GM12873 (cell line): ENCODE data around the gene TRRAP.

Experiments
- CTCF ChIP-seq: IDR thresholded peaks from 2 replicates; pipeline ENCODE4 v1.5.1; 2012; ENCODE audit warnings: low read depth, mild to moderate bottlenecking, moderate library complexity, low read length, control low read depth; ENCODE audit not compliant: insufficient read depth; ENCODE audit errors: missing control alignments

Gene TRRAP

DNA sequence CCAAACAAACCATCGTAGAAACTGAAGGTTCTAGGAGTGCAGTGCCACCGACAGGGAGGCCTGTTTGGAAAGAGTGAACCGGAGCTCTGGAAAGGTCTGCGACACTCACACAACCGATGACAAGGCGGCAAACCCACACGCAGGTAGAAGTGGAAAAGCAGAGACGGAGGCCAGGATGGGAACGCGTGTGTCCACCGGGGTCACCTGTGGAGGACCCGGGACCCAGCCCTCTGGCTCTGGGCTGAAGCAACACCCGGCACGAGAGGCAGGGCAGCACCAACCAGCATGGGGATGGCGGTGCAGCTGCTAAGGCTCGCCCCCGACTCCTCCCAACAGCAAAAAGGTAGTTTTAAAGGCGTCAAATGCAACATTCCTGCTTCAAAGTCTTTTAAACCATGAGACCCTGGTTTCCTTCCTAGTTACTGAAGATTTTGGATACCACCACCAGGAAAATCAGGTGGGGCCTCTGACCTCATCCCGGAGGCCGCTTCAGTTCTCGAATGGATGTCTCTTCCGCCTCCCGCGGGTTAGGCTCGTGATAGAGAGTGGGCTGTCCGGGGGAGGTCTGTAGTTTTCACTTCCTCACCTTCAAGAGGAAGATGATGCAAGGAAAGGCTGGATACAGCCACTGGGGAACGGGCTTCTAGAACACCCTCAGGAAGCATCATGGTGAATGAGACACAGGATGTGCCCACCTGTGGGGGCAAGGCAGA lies 150.1 kb downstream of the TRRAP start:
- no peak for TF ChIP-seq CTCF

- TF ChIP-seq CTCF = no peak
Measured at GRCh38 chr7:99029466-99030435, 151.4 kb downstream of the TRRAP start.

DNA sequence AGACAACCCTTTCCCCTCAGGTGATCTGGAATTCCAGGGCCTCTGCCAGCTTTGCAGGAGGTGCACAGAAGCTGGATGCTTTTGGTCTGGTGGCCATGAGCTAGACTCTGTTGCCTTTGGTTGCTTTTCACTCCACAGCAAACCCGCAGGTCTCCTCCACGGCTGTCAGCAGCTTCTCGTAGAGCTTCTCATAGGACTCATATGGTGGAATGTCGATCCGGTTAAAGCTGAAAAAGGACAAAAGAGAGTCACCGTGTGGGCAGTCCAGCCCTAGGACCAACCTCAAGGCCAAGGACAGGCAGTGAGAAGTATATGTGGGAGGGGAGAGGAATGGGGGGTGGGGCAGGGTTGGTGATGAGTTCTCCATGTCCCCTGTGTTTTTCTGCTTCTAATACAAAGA lies 152.1 kb downstream of the TRRAP start:
- TF ChIP-seq CTCF = no peak

DNA sequence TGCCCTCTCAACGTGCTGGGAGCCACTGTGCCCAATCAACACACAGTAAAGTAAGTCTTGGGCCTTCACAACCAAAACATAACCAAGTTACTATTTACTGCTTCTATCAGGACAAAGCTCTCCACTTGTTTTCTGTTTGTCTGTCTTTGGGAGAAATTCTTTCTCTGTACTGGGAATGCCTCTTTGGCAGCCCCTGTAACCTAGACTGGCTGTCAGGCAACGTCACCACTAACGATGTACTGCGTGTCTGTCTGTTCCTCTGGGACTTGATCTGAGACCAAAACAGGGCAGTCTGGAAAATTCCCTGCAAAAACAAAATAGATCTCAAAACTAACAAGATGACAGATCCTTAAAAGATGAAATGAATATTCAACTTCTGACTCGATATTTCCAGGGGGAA lies 152.6 kb downstream of the TRRAP start:
- TF ChIP-seq CTCF = no peak

DNA sequence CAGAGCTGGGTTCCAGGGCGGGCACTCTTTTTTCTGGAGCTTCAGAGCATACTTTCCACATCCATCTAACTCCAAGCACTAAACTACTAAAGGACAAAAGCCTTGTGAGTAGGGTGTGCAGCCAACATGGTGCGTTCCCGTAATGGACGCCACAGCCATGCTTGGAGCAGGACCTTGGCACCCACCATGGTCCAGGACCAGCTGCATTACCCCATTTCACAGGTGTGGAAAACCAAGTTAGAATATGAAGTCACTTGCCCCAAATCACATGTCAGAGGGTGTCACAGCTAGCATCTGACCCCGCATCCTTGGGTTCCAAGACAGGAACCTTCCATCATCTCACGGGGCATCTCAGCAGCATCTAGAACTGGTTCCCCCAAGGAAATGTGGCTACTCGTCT lies 153.2 kb downstream of the TRRAP start:
- no peak for TF ChIP-seq CTCF

GRCh38 chr7:99032928-99033327 lies 154.6 kb downstream of the TRRAP start:
- TF ChIP-seq CTCF = no peak

- TF ChIP-seq CTCF = no peak
Measured at GRCh38 chr7:99033765-99034164, 155.4 kb downstream of the TRRAP start.
